NCI-H446 (cell line): Measurements from ENCODE around the gene SLC25A19.

Experiments used
- DNase-seq, 2 experiments: peaks; one replicate each; lab custom pipeline; 2025; lab: John Stamatoyannopoulos, UW

Gene SLC25A19

GRCh38 chr17:75241502-75241901, 47.7 kb downstream of the SLC25A19 start:
- DNase-seq: no peak

- DNase-seq: no peak
Measured at GRCh38 chr17:75241143-75241430, 48.1 kb downstream of the SLC25A19 start.

- DNase-seq: peak in 1 of 2 experiments; percentile 11
Measured at GRCh38 chr17:75240394-75241142, 48.7 kb downstream of the SLC25A19 start.

GRCh38 chr17:75239778-75240393, 49.3 kb downstream of the SLC25A19 start:
- no peak for DNase-seq

- DNase-seq: no peak
Measured at GRCh38 chr17:75239214-75239613, 50.0 kb downstream of the SLC25A19 start.

- DNase-seq: peak; percentile 20 to 77
Measured at GRCh38 chr17:75238684-75239191, 50.5 kb downstream of the SLC25A19 start.

- DNase-seq: no peak
Measured at GRCh38 chr17:75238020-75238580, 51.1 kb downstream of the SLC25A19 start.

- DNase-seq: no peak
Measured at GRCh38 chr17:75237100-75238014, 51.9 kb downstream of the SLC25A19 start.

- DNase-seq: no peak
Measured at GRCh38 chr17:75232786-75233185, 56.4 kb downstream of the SLC25A19 start.

- DNase-seq: no peak
Measured at GRCh38 chr17:75231741-75232464, 57.3 kb downstream of the SLC25A19 start.

- no peak for DNase-seq
Measured at GRCh38 chr17:75231071-75231470, 58.2 kb downstream of the SLC25A19 start.

- DNase-seq: no peak
Measured at GRCh38 chr17:75228847-75229246, 60.4 kb downstream of the SLC25A19 start.

GRCh38 chr17:75228305-75228704, 60.9 kb downstream of the SLC25A19 start:
- DNase-seq: no peak

GRCh38 chr17:75227729-75228128, 61.5 kb downstream of the SLC25A19 start:
- no peak for DNase-seq

- DNase-seq: no peak
Measured at GRCh38 chr17:75225016-75225415, 64.2 kb downstream of the SLC25A19 start.
